ENCODE results near the gene PHF24.

DNA sequence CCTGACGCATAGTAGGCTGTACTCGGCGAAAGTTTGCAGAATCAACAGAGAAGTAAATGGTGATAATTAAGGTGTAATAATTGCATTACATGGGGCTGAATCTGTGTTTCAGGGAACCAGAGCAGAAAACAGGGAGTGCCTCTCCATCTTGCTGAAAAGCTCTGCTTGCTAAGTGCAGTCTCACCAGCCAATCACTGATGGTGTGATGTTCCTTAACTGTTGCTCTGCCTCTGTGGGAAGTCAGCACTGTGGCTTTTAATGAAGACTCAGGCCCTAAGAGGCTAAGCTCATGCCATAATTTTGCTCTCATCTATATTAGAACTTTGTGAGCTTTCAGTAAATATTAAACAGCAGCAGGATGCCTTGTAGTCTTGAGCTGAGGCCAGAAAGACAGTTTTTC is 4.5 kb downstream of the PHF24 start:
- TF ChIP-seq, protein P1, sequence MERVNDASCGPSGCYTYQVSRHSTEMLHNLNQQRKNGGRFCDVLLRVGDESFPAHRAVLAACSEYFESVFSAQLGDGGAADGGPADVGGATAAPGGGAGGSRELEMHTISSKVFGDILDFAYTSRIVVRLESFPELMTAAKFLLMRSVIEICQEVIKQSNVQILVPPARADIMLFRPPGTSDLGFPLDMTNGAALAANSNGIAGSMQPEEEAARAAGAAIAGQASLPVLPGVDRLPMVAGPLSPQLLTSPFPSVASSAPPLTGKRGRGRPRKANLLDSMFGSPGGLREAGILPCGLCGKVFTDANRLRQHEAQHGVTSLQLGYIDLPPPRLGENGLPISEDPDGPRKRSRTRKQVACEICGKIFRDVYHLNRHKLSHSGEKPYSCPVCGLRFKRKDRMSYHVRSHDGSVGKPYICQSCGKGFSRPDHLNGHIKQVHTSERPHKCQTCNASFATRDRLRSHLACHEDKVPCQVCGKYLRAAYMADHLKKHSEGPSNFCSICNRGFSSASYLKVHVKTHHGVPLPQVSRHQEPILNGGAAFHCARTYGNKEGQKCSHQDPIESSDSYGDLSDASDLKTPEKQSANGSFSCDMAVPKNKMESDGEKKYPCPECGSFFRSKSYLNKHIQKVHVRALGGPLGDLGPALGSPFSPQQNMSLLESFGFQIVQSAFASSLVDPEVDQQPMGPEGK (CRISPR knock-in tag; IDR thresholded peaks at IDR 0.05; ENCODE audit: borderline replicate concordance), result no peak
- no peak for TF ChIP-seq ZFP3 (CRISPR knock-in tag; IDR thresholded peaks at IDR 0.05)
- TF ChIP-seq SNAI2 (CRISPR knock-in tag; IDR thresholded peaks at IDR 0.05), result no peak
- no peak for TF ChIP-seq ISL1 (CRISPR knock-in tag; IDR thresholded peaks at IDR 0.05)
- TF ChIP-seq ZC3H10 (CRISPR knock-in tag; IDR thresholded peaks at IDR 0.05), result no peak
- TF ChIP-seq, protein P2, sequence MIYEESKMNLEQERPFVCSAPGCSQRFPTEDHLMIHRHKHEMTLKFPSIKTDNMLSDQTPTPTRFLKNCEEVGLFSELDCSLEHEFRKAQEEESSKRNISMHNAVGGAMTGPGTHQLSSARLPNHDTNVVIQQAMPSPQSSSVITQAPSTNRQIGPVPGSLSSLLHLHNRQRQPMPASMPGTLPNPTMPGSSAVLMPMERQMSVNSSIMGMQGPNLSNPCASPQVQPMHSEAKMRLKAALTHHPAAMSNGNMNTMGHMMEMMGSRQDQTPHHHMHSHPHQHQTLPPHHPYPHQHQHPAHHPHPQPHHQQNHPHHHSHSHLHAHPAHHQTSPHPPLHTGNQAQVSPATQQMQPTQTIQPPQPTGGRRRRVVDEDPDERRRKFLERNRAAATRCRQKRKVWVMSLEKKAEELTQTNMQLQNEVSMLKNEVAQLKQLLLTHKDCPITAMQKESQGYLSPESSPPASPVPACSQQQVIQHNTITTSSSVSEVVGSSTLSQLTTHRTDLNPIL (CRISPR knock-in tag; IDR thresholded peaks at IDR 0.05; ENCODE audit: low read depth), result no peak
- no peak for TF ChIP-seq RARB (CRISPR knock-in tag; IDR thresholded peaks at IDR 0.05)
- no peak for TF ChIP-seq GLIS3 (CRISPR knock-in tag; IDR thresholded peaks at IDR 0.05)
- TF ChIP-seq ESRRG (CRISPR knock-in tag; IDR thresholded peaks at IDR 0.05), result no peak
- no peak for TF ChIP-seq ARNTL (CRISPR knock-in tag; IDR thresholded peaks at IDR 0.05; ENCODE audit: borderline replicate concordance, low read depth)
- TF ChIP-seq, protein P3, sequence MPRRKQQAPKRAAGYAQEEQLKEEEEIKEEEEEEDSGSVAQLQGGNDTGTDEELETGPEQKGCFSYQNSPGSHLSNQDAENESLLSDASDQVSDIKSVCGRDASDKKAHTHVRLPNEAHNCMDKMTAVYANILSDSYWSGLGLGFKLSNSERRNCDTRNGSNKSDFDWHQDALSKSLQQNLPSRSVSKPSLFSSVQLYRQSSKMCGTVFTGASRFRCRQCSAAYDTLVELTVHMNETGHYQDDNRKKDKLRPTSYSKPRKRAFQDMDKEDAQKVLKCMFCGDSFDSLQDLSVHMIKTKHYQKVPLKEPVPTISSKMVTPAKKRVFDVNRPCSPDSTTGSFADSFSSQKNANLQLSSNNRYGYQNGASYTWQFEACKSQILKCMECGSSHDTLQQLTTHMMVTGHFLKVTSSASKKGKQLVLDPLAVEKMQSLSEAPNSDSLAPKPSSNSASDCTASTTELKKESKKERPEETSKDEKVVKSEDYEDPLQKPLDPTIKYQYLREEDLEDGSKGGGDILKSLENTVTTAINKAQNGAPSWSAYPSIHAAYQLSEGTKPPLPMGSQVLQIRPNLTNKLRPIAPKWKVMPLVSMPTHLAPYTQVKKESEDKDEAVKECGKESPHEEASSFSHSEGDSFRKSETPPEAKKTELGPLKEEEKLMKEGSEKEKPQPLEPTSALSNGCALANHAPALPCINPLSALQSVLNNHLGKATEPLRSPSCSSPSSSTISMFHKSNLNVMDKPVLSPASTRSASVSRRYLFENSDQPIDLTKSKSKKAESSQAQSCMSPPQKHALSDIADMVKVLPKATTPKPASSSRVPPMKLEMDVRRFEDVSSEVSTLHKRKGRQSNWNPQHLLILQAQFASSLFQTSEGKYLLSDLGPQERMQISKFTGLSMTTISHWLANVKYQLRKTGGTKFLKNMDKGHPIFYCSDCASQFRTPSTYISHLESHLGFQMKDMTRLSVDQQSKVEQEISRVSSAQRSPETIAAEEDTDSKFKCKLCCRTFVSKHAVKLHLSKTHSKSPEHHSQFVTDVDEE (CRISPR knock-in tag; IDR thresholded peaks at IDR 0.05), result no peak
- TF ChIP-seq TCF4 (CRISPR knock-in tag; IDR thresholded peaks at IDR 0.05; ENCODE audit: borderline replicate concordance), result no peak
